SK-N-SH (cell line): ENCODE results near the gene ABCC2. TPM values are rescaled to one million over a fixed set of nuclear protein-coding genes. Genes with fewer than 3 reads are reported as not detected.
"Not testable (repeated sequence)": the region's sequence is repeated elsewhere in the genome, so short reads cannot be mapped to it uniquely, and the experiment has no call there.

Experiments used
- CTCF ChIA-PET: fragments of 300-600, 350-600 bp; formaldehyde crosslinking; extraction: SDS; loops from one replicate; lab custom pipeline; 2021; lab: Yijun Ruan, JAX
- POLR2A ChIA-PET: fragments of 350-600 bp; sonication (Branson Sonifier 250); formaldehyde crosslinking; extraction: SDS; loops from one replicate; lab custom pipeline; 2020; ENCODE audit warnings: antibody characterized with exemption, inconsistent platforms; lab: Yijun Ruan, JAX
- DNase-seq: peaks from one replicate; pipeline ENCODE4 v3.0.0; 2012
- H2AFZ ChIP-seq: fragments of 200-600 bp; sonication (generic); 2 replicates; pipeline ENCODE4 v1.8.1; 2016; ENCODE audit warnings: antibody characterized with exemption, mild to moderate bottlenecking, low read depth
- H3F3A ChIP-seq: fragments of 200-600 bp; sonication (generic); replicated peaks from 2 replicates; pipeline ENCODE3; 2016; ENCODE audit warnings: antibody characterized with exemption, mild to moderate bottlenecking; ENCODE audit not compliant: insufficient read depth
- H3K27ac ChIP-seq, 2 experiments: fragments of 200-500 bp in 1 of 2; fragments of 200-600 bp in 1 of 2; sonication (Bioruptor generic) in 1 of 2; sonication (generic), shearing (Covaris generic) in 1 of 2; 2 replicates each; pipeline versions ENCODE4 v1.5.1 to v1.6.1; 2014 to 2016; ENCODE audit warnings: low read depth in 2 of 2, inconsistent platforms in 1 of 2, low read length in 1 of 2, mild to moderate bottlenecking in 1 of 2, mixed read lengths in 1 of 2
- H3K27me3 ChIP-seq: fragments of 200-600 bp; sonication (generic), shearing (Covaris generic); 2 replicates; pipeline ENCODE4 v1.6.1; 2016; ENCODE audit warnings: mixed run types; ENCODE audit not compliant: insufficient read depth
- H3K36me3 ChIP-seq, 2 experiments: fragments of 200-500 bp in 1 of 2; fragments of 200-600 bp in 1 of 2; sonication (Bioruptor generic) in 1 of 2; sonication (generic) in 1 of 2; replicated peaks in 1 of 2; 2 replicates each; pipeline versions ENCODE3 to v1.5.1; 2014 to 2016; ENCODE audit warnings: low read length in 1 of 2, mild to moderate bottlenecking in 1 of 2; ENCODE audit not compliant: insufficient read depth in 2 of 2, control insufficient read depth in 1 of 2
- H3K4me1 ChIP-seq, 2 experiments: fragments of 200-500 bp in 1 of 2; fragments of 200-600 bp in 1 of 2; sonication (Bioruptor generic) in 1 of 2; sonication (generic), shearing (Covaris generic) in 1 of 2; 2 replicates each; pipeline versions ENCODE4 v1.5.1 to v1.6.1; 2014 to 2016; ENCODE audit warnings: low read depth in 1 of 2, low read length in 1 of 2, mixed run types in 1 of 2; ENCODE audit not compliant: insufficient read depth in 2 of 2, control insufficient read depth in 1 of 2
- H3K4me2 ChIP-seq: fragments of 200-600 bp; sonication (generic), shearing (Covaris generic); 2 replicates; pipeline ENCODE4 v1.6.1; 2017; ENCODE audit warnings: mixed run types
- H3K4me3 ChIP-seq, 2 experiments: fragments of 200-500 bp in 1 of 2; fragments of 200-600 bp in 1 of 2; sonication (Bioruptor generic) in 1 of 2; sonication (generic), shearing (Covaris generic) in 1 of 2; 2 replicates each; pipeline versions ENCODE4 v1.5.1 to v1.8.1; 2014 to 2016; ENCODE audit warnings: low read depth in 2 of 2, inconsistent platforms in 1 of 2, low read length in 1 of 2, mild to moderate bottlenecking in 1 of 2, mixed read lengths in 1 of 2, moderate library complexity in 1 of 2
- H3K79me2 ChIP-seq: fragments of 200-600 bp; sonication (generic); 2 replicates; pipeline ENCODE4 v1.8.1; 2017; ENCODE audit warnings: mild to moderate bottlenecking; ENCODE audit not compliant: insufficient read depth
- H3K9ac ChIP-seq: fragments of 200-600 bp; sonication (generic); 2 replicates; pipeline ENCODE4 v1.6.1; 2017; ENCODE audit warnings: mixed run types
- H3K9me2 ChIP-seq: fragments of 200-600 bp; sonication (generic); 2 replicates; pipeline ENCODE4 v1.6.1; 2017; ENCODE audit warnings: mixed run types
- H3K9me3 ChIP-seq: fragments of 200-600 bp; sonication (generic); 2 replicates; pipeline ENCODE4 v1.6.1; 2017; ENCODE audit warnings: mixed run types, mild to moderate bottlenecking, moderate library complexity
- H4K20me1 ChIP-seq: fragments of 200-600 bp; sonication (generic); 2 replicates; pipeline ENCODE4 v1.6.1; 2017; ENCODE audit warnings: mild to moderate bottlenecking, mixed run types; ENCODE audit not compliant: insufficient read depth
- POLR2AphosphoS5 ChIP-seq: IDR thresholded peaks from 2 replicates; pipeline ENCODE4 v1.6.1; 2012; ENCODE audit warnings: low read depth, low read length
- RXRA ChIP-seq: IDR thresholded peaks from 2 replicates; pipeline ENCODE4 v1.4.0; 2012; ENCODE audit warnings: low read depth, mild to moderate bottlenecking, borderline replicate concordance
- SMC3 ChIP-seq: IDR thresholded peaks from 2 replicates; pipeline ENCODE4 v1.6.1; 2012; ENCODE audit warnings: low read depth, low read length, improper control_type of control experiment
- TCF12 ChIP-seq: IDR thresholded peaks from 2 replicates; pipeline ENCODE4 v1.4.0; 2012
- USF1 ChIP-seq: IDR thresholded peaks from 2 replicates; pipeline ENCODE4 v1.4.0; 2012; ENCODE audit warnings: low read depth, borderline replicate concordance
- ZBTB33 ChIP-seq: IDR thresholded peaks from 2 replicates; pipeline ENCODE4 v1.4.0; 2012; ENCODE audit warnings: low read depth, borderline replicate concordance
- WGBS: methylation state at CpG from one replicate; pipeline ENCODE4 v1.1.6; 2017; ENCODE audit warnings: low lambda C conversion rate; 5-methylcytosine and 5-hydroxymethylcytosine counted together
- polyA plus RNA-seq, 3 experiments: library from polyadenylated mRNA; depleted of rRNA; stranded (reverse); fragments of >200 nt; gene quantifications; 2 replicates each; pipeline ENCODE4 v1.2.3, GENCODE V29; 2012
- TF ChIP-seq, protein P1 (sequence below): IDR thresholded peaks from 2 replicates; pipeline ENCODE4 v1.4.0; 2012; ENCODE audit warnings: low read depth

The ABCC2 gene
- polyA plus RNA-seq, 1 of the 3 experiments (the other 2 are of a cell fraction), result 0.48 TPM

- Histone ChIP-seq H3F3A (peaks cover 5% of the 10 kb centered on the region), H3K36me3 (no peaks in the 10 kb centered on the region), H3K4me2 (no peak overlapping the region), H3K79me2 (no peaks in the 10 kb centered on the region), H2AFZ (no peak overlapping the region), H3K9me3 (no peaks in the 10 kb centered on the region), H3K4me3 (no peak overlapping the region), H4K20me1 (no peaks in the 10 kb centered on the region), H3K27me3 (no peaks in the 10 kb centered on the region), H3K4me1 (peaks cover 0 to 9% of the 10 kb centered on the region in 2 experiments; a peak in 1 of 4 replicates), H3K27ac (no peak overlapping the region), H3K9me2 (no peaks in the 10 kb centered on the region), H3K9ac (no peak overlapping the region)
- 77% methylated on average over 8 of the region's 8 CpGs for WGBS
- POLR2A ChIA-PET, result no interaction called here
- CTCF ChIA-PET, result interaction anchor here (1.4 to 4.1 kb wide), 2 partner anchors 10 to 210 kb away, joined by 6 to 29 read pairs; no protein-coding TSS in a partner anchor
- DNase-seq, result no peak
- TF ChIP-seq RXRA (no peak), USF1 (no peak), TCF12 (no peak), ZBTB33 (no peak), SMC3 (no peak), POLR2AphosphoS5 (no peak)
Measured at GRCh38 chr10:99835947-99836346, 53.5 kb downstream of the ABCC2 start.

DNA sequence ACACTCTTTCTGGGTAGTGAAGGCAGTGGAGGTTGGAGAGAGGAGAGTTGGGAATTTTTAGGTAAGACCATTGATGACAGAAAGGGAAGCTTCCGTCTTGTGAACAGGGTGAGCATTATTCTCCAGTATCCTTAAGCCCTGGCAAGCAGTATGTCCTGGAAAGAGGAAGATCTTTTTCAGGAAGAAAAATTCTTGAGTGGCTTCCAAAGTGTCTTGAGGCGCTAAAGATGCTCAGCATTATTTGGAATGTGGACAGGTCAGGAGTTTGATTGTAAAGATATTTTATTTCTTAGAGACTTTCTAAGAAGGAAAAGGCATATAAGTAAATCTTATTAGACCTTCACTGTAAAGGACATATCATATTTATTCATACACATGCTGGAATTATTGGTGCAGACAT, 54.3 kb downstream of the ABCC2 start:
- no peak overlapping the region for H3K4me2 ChIP-seq
- H3K9me3 ChIP-seq, result no peaks in the 10 kb centered on the region
- peaks cover 0 to 9% of the 10 kb centered on the region in 2 experiments; a peak in 1 of 4 replicates for H3K4me1 ChIP-seq
- POLR2A ChIA-PET, result no interaction called here
- no peak overlapping the region for H2AFZ ChIP-seq
- TF ChIP-seq, protein P1, sequence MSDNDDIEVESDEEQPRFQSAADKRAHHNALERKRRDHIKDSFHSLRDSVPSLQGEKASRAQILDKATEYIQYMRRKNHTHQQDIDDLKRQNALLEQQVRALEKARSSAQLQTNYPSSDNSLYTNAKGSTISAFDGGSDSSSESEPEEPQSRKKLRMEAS, result no peak
- H3K4me3 ChIP-seq, result no peak overlapping the region
- H3K27me3 ChIP-seq, result no peaks in the 10 kb centered on the region
- H3K9ac ChIP-seq, result no peak overlapping the region
- CTCF ChIA-PET, result interaction anchor here (1.4 to 4.1 kb wide), 2 partner anchors 9 to 209 kb away, joined by 6 to 29 read pairs; no protein-coding TSS in a partner anchor
- no peak for DNase-seq
- H3K36me3 ChIP-seq, result no peaks in the 10 kb centered on the region
- H3K9me2 ChIP-seq, result no peaks in the 10 kb centered on the region
- no peak overlapping the region for H3K27ac ChIP-seq
- H4K20me1 ChIP-seq, result no peaks in the 10 kb centered on the region
- H3K79me2 ChIP-seq, result no peaks in the 10 kb centered on the region
- 82% methylated on average over 2 of the region's 2 CpGs for WGBS
- peaks cover 9% of the 10 kb centered on the region for H3F3A ChIP-seq

- H3K4me1 ChIP-seq, H3K27ac ChIP-seq, POLR2A ChIA-PET, CTCF ChIA-PET, H3K9me2 ChIP-seq, DNase-seq, H3K4me3 ChIP-seq, H3K4me2 ChIP-seq, H3K27me3 ChIP-seq, H2AFZ ChIP-seq, H3K79me2 ChIP-seq, H3K9me3 ChIP-seq, H4K20me1 ChIP-seq, H3K36me3 ChIP-seq, H3K9ac ChIP-seq: not testable (repeated sequence)
- peaks cover 11% of the 10 kb centered on the region for H3F3A ChIP-seq
- WGBS, result 72% methylated on average over 2 of the region's 2 CpGs
Measured at GRCh38 chr10:99840859-99841258, 58.4 kb downstream of the ABCC2 start.
